Measurements from ENCODE around the gene SUGP2.
A peak's percentile ranks its signal among the peaks of the same experiment; 100 is the strongest.

The SUGP2 gene

DNA sequence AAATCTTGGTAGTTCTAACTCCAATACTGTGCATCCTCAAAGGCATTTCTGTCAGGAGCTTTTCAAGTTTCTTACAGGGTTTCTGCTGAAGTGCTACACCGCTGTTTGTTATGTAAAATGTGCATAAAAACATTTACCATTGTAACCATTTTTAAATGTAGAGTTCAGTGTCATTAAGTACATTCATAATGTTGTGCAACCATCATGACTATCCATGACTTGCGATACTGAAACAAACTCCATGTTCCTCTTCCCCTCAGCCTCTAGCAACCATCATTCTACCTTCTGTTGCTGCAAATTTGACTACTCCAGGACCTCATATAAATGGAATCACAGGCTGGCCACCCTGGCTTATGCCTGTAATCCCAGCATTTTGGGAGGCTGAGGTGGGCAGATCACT is 16.1 kb upstream of the SUGP2 start:
- H3K27me3 ChIP-seq (replicated peaks in 2 of 5; ENCODE audit: control insufficient read depth in 4 of 5, insufficient read depth in 5 of 5, low read length in 4 of 5), result no peaks in the 10 kb centered on the region
- peaks cover 9 to 65% (median 46%) of the 10 kb centered on the region in 4 experiments for H3K36me3 ChIP-seq (ENCODE audit: control insufficient read depth in 4 of 4, insufficient read depth in 4 of 4, low read length in 3 of 4)
- 100% methylated on average over 1 of the region's 2 CpGs for WGBS (ENCODE audit: insufficient coverage)
- no peaks in the 10 kb centered on the region for H3K9me3 ChIP-seq (ENCODE audit: control extremely low read depth in 1 of 5, control insufficient read depth in 4 of 5, insufficient read depth in 2 of 5, low read depth in 1 of 5, low read length in 4 of 5)
- H3K4me3 ChIP-seq (ENCODE audit: control insufficient read depth in 1 of 7, extremely low read depth in 1 of 7, insufficient read depth in 4 of 7, low read depth in 2 of 7, low read length in 6 of 7), result no peak overlapping the region
- H3K4me1 ChIP-seq (ENCODE audit: control extremely low read depth in 1 of 4, control insufficient read depth in 4 of 4, insufficient read depth in 4 of 4, low read length in 3 of 4), result no peaks in the 10 kb centered on the region
- POLR2A ChIA-PET, result interaction anchor here (0.7 kb wide), 1 partner anchor 101 kb away, joined by 3 read pairs; no protein-coding TSS in a partner anchor
- H3K27ac ChIP-seq (ENCODE audit: insufficient read depth in 1 of 2, low read depth in 1 of 2, low read length in 2 of 2, poor library complexity in 1 of 2, severe bottlenecking in 2 of 2), result no peak overlapping the region
- DNase-seq, result no peak
- CTCF ChIA-PET, result interaction anchor here (0.6 to 1.5 kb wide), 3 partner anchors 10 to 589 kb away, joined by 3 to 6 read pairs (median 4); no protein-coding TSS in a partner anchor

GRCh38 chr19:19043881-19044280 is 10.6 kb upstream of the SUGP2 start:
- no peak for DNase-seq
- CTCF ChIA-PET, result no interaction called here
- H3K9me3 ChIP-seq (ENCODE audit: control extremely low read depth in 1 of 5, control insufficient read depth in 4 of 5, insufficient read depth in 2 of 5, low read depth in 1 of 5, low read length in 4 of 5), result no peaks in the 10 kb centered on the region
- peaks cover 7 to 46% (median 37%) of the 10 kb centered on the region in 4 experiments for H3K36me3 ChIP-seq (ENCODE audit: control insufficient read depth in 4 of 4, insufficient read depth in 4 of 4, low read length in 3 of 4)
- H3K4me3 ChIP-seq (ENCODE audit: control insufficient read depth in 1 of 7, extremely low read depth in 1 of 7, insufficient read depth in 4 of 7, low read depth in 2 of 7, low read length in 6 of 7), result no peak overlapping the region
- no peak overlapping the region for H3K27ac ChIP-seq (ENCODE audit: insufficient read depth in 1 of 2, low read depth in 1 of 2, low read length in 2 of 2, poor library complexity in 1 of 2, severe bottlenecking in 2 of 2)
- H3K4me1 ChIP-seq (ENCODE audit: control extremely low read depth in 1 of 4, control insufficient read depth in 4 of 4, insufficient read depth in 4 of 4, low read length in 3 of 4), result no peaks in the 10 kb centered on the region
- H3K27me3 ChIP-seq (replicated peaks in 2 of 5; ENCODE audit: control insufficient read depth in 4 of 5, insufficient read depth in 5 of 5, low read length in 4 of 5), result no peaks in the 10 kb centered on the region
- POLR2A ChIA-PET, result no interaction called here
- 98% methylated on average over 6 of the region's 6 CpGs for WGBS (ENCODE audit: insufficient coverage)

DNA sequence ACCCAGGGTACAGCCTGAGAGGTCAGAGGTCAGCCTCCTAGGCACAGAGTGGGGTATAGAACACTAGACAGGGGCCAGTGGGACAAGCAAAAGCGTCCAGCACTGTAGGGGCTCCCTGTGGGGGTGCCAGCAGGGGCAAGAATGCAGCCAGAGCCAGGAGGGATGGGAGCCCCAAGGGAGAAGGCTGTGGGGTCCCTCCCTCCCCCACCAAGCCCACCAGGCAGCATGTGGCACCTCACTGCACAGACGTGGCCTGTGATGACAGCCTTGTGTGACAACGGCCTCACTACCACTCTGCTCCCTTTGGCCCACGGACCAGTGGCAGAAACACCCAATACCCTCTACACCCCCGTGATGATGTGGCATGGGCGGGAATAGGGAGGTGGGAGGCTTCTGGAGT is 10.2 kb upstream of the SUGP2 start:
- ChIA-PET CTCF (no interaction called here), POLR2A (no interaction called here)
- no peak for DNase-seq
- Histone ChIP-seq H3K27me3 (replicated peaks in 2 of 5; ENCODE audit: control insufficient read depth in 4 of 5, insufficient read depth in 5 of 5, low read length in 4 of 5) (no peaks in the 10 kb centered on the region), H3K9me3 (ENCODE audit: control extremely low read depth in 1 of 5, control insufficient read depth in 4 of 5, insufficient read depth in 2 of 5, low read depth in 1 of 5, low read length in 4 of 5) (no peaks in the 10 kb centered on the region), H3K36me3 (ENCODE audit: control insufficient read depth in 4 of 4, insufficient read depth in 4 of 4, low read length in 3 of 4) (peaks cover 7 to 46% (median 38%) of the 10 kb centered on the region in 4 experiments), H3K4me3 (ENCODE audit: control insufficient read depth in 1 of 7, extremely low read depth in 1 of 7, insufficient read depth in 4 of 7, low read depth in 2 of 7, low read length in 6 of 7) (no peak overlapping the region), H3K4me1 (ENCODE audit: control extremely low read depth in 1 of 4, control insufficient read depth in 4 of 4, insufficient read depth in 4 of 4, low read length in 3 of 4) (no peaks in the 10 kb centered on the region), H3K27ac (ENCODE audit: insufficient read depth in 1 of 2, low read depth in 1 of 2, low read length in 2 of 2, poor library complexity in 1 of 2, severe bottlenecking in 2 of 2) (no peak overlapping the region)
- 100% methylated on average over 3 of the region's 6 CpGs for WGBS (ENCODE audit: insufficient coverage)

GRCh38 chr19:19042732-19043280 is 9.5 kb upstream of the SUGP2 start:
- 94% methylated on average over 12 of the region's 13 CpGs for whole genome bisulfite sequencing (ENCODE audit: insufficient coverage)
- Histone ChIP-seq H3K9me3 (ENCODE audit: control extremely low read depth in 1 of 5, control insufficient read depth in 4 of 5, insufficient read depth in 2 of 5, low read depth in 1 of 5, low read length in 4 of 5) (peaks cover 0 to 2% (median 1%) of the 10 kb centered on the region in 5 experiments), H3K27ac (ENCODE audit: insufficient read depth in 1 of 2, low read depth in 1 of 2, low read length in 2 of 2, poor library complexity in 1 of 2, severe bottlenecking in 2 of 2) (no peak overlapping the region), H3K4me3 (ENCODE audit: control insufficient read depth in 1 of 7, extremely low read depth in 1 of 7, insufficient read depth in 4 of 7, low read depth in 2 of 7, low read length in 6 of 7) (no peak overlapping the region), H3K4me1 (ENCODE audit: control extremely low read depth in 1 of 4, control insufficient read depth in 4 of 4, insufficient read depth in 4 of 4, low read length in 3 of 4) (no peaks in the 10 kb centered on the region), H3K36me3 (ENCODE audit: control insufficient read depth in 4 of 4, insufficient read depth in 4 of 4, low read length in 3 of 4) (peaks cover 10 to 51% (median 43%) of the 10 kb centered on the region in 4 experiments), H3K27me3 (replicated peaks in 2 of 5; ENCODE audit: control insufficient read depth in 4 of 5, insufficient read depth in 5 of 5, low read length in 4 of 5) (no peaks in the 10 kb centered on the region)
- DNase-seq, result no peak
- ChIA-PET POLR2A (no interaction called here), CTCF (no interaction called here)

GRCh38 chr19:19040417-19040816 is 7.1 kb upstream of the SUGP2 start:
- H3K9me3 ChIP-seq (ENCODE audit: control extremely low read depth in 1 of 5, control insufficient read depth in 4 of 5, insufficient read depth in 2 of 5, low read depth in 1 of 5, low read length in 4 of 5), result peaks cover 0 to 5% (median 3%) of the 10 kb centered on the region in 5 experiments
- no peak for DNase-seq
- H3K4me1 ChIP-seq (ENCODE audit: control extremely low read depth in 1 of 4, control insufficient read depth in 4 of 4, insufficient read depth in 4 of 4, low read length in 3 of 4), result peaks cover 0 to 1% (median under 1%) of the 10 kb centered on the region in 4 experiments
- ChIA-PET CTCF (interaction anchor here (1.9 kb wide), 1 partner anchor 15 kb away, joined by 7 read pairs; no protein-coding TSS in a partner anchor), POLR2A (no interaction called here)
- H3K27me3 ChIP-seq (replicated peaks in 2 of 5; ENCODE audit: control insufficient read depth in 4 of 5, insufficient read depth in 5 of 5, low read length in 4 of 5), result no peaks in the 10 kb centered on the region
- WGBS (ENCODE audit: insufficient coverage), result 100% methylated on average over 4 of the region's 7 CpGs
- H3K4me3 ChIP-seq (ENCODE audit: control insufficient read depth in 1 of 7, extremely low read depth in 1 of 7, insufficient read depth in 4 of 7, low read depth in 2 of 7, low read length in 6 of 7), result no peak overlapping the region
- peaks cover 10 to 59% (median 40%) of the 10 kb centered on the region in 4 experiments for H3K36me3 ChIP-seq (ENCODE audit: control insufficient read depth in 4 of 4, insufficient read depth in 4 of 4, low read length in 3 of 4)
- H3K27ac ChIP-seq (ENCODE audit: insufficient read depth in 1 of 2, low read depth in 1 of 2, low read length in 2 of 2, poor library complexity in 1 of 2, severe bottlenecking in 2 of 2), result no peak overlapping the region

GRCh38 chr19:19039901-19040300 is 6.6 kb upstream of the SUGP2 start:
- CTCF ChIA-PET, result interaction anchor here (1.9 kb wide), 1 partner anchor 15 kb away, joined by 7 read pairs; no protein-coding TSS in a partner anchor
- Histone ChIP-seq H3K4me3 (ENCODE audit: control insufficient read depth in 1 of 7, extremely low read depth in 1 of 7, insufficient read depth in 4 of 7, low read depth in 2 of 7, low read length in 6 of 7) (no peak overlapping the region), H3K36me3 (ENCODE audit: control insufficient read depth in 4 of 4, insufficient read depth in 4 of 4, low read length in 3 of 4) (peaks cover 10 to 62% (median 39%) of the 10 kb centered on the region in 4 experiments), H3K27ac (ENCODE audit: insufficient read depth in 1 of 2, low read depth in 1 of 2, low read length in 2 of 2, poor library complexity in 1 of 2, severe bottlenecking in 2 of 2) (no peak overlapping the region), H3K4me1 (ENCODE audit: control extremely low read depth in 1 of 4, control insufficient read depth in 4 of 4, insufficient read depth in 4 of 4, low read length in 3 of 4) (peaks cover 0 to 6% (median 2%) of the 10 kb centered on the region in 4 experiments), H3K27me3 (replicated peaks in 2 of 5; ENCODE audit: control insufficient read depth in 4 of 5, insufficient read depth in 5 of 5, low read length in 4 of 5) (no peaks in the 10 kb centered on the region), H3K9me3 (ENCODE audit: control extremely low read depth in 1 of 5, control insufficient read depth in 4 of 5, insufficient read depth in 2 of 5, low read depth in 1 of 5, low read length in 4 of 5) (peaks cover 0 to 5% (median 3%) of the 10 kb centered on the region in 5 experiments)
- WGBS (ENCODE audit: insufficient coverage), result 72% methylated on average over 4 of the region's 4 CpGs
- peak in 1 of 3 donors; percentile 8 for DNase-seq
- POLR2A ChIA-PET, result no interaction called here

DNA sequence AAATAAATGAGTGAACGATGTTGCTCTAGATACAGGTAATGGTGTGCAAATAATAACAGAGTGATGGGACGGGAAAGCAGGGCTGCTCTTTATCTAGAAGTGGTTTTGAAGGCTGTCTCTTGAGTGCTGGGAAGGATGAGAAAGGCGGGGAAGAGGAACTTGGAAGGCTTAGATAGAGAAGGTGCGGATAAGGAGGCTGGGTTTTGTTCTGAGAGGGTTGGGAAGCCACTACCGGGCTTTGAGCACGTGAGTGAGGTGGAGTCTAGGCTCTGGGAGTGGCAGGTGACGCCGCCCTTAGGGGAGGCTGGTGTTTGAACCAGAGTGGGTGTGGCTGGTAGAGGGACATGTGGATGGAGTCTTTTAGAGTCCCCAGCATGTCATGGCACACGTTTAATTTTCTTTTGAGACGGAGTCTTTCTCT is 897 bp upstream of the SUGP2 start:
- WGBS (ENCODE audit: insufficient coverage), result 9% methylated on average over 10 of the region's 10 CpGs
- ChIA-PET CTCF (no interaction called here), POLR2A (no interaction called here)
- H3K4me3 ChIP-seq (ENCODE audit: control insufficient read depth in 1 of 7, extremely low read depth in 1 of 7, insufficient read depth in 4 of 7, low read depth in 2 of 7, low read length in 6 of 7), result peak overlapping the region; percentile 62 to 97 (median 89)
- peak; percentile 83 to 92 (median 91) for DNase-seq
- peaks cover 0 to 5% (median 3%) of the 10 kb centered on the region in 5 experiments for H3K9me3 ChIP-seq (ENCODE audit: control extremely low read depth in 1 of 5, control insufficient read depth in 4 of 5, insufficient read depth in 2 of 5, low read depth in 1 of 5, low read length in 4 of 5)
- peaks cover 0 to 31% (median 21%) of the 10 kb centered on the region in 4 experiments for H3K4me1 ChIP-seq (ENCODE audit: control extremely low read depth in 1 of 4, control insufficient read depth in 4 of 4, insufficient read depth in 4 of 4, low read length in 3 of 4)
- peaks cover 3 to 40% (median 24%) of the 10 kb centered on the region in 4 experiments for H3K36me3 ChIP-seq (ENCODE audit: control insufficient read depth in 4 of 4, insufficient read depth in 4 of 4, low read length in 3 of 4)
- no peaks in the 10 kb centered on the region for H3K27me3 ChIP-seq (replicated peaks in 2 of 5; ENCODE audit: control insufficient read depth in 4 of 5, insufficient read depth in 5 of 5, low read length in 4 of 5)
- H3K27ac ChIP-seq (ENCODE audit: insufficient read depth in 1 of 2, low read depth in 1 of 2, low read length in 2 of 2, poor library complexity in 1 of 2, severe bottlenecking in 2 of 2), result peak overlapping the region; percentile 75 to 80

Measured in common myeloid progenitor, CD34-positive (primary cell).